OCI-LY1 (cell line): ENCODE results near the gene BAIAP3.

Source experiments
- CTCF ChIP-seq: fragments of 200-600 bp; sonication (generic), shearing (Covaris generic); IDR thresholded peaks from 2 replicates; pipeline ENCODE4 v1.5.1; 2017; ENCODE audit warnings: mild to moderate bottlenecking, antibody characterized with exemption, low read length, moderate library complexity, mixed read lengths
- EZH2 ChIP-seq: fragments of 200-600 bp; sonication (generic), shearing (Covaris generic); IDR thresholded peaks from 2 replicates; pipeline ENCODE4 v1.8.0; 2017; ENCODE audit warnings: borderline replicate concordance, mixed run types, mild to moderate bottlenecking, antibody characterized with exemption, low read length, moderate library complexity, mixed read lengths

DNA sequence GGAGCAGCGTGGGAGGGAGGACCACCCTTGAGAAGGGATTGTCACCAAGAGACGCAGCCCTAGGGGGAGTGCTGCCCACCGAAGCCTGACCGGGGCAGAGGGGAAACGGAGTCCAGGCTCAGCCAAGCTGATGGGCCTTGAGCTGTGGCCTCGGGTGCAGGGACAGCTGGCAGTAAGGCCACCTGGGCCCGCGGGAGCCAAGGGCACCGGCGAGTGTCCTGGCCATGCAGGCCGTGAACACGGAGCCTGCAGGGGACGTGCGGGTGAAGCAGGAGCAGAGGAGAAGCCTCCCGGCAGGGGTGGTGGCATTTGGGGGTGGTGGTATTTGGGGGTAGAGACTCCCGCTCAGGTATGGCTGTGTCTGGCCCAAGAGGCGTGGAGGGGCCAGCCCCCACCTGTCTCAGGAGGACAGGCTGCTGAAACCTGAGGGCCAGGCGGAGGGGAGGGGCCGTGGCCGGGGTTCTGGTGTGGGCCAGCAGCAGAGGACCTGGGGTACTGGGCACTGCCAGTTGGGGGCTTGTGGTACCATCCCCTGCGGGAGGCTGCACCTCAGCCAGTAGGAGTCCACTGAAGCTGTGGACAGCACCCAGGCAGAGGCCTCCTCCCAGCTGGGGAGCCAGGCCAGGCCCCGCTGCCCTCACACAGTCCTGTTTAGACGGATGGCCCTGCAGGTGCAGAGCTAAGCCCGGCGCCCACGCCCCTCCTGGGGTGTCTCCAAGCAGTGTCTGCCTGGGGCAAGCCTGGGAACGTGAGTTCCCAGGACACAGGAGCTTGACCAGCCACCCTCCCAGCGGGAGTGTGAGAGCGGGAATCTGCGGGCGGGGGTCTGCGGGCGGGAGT is 22.8 kb downstream of the BAIAP3 start:
- TF ChIP-seq CTCF: no peak
- TF ChIP-seq EZH2: no peak
